Measurements from ENCODE around the gene MLLT3.

Gene MLLT3

DNA sequence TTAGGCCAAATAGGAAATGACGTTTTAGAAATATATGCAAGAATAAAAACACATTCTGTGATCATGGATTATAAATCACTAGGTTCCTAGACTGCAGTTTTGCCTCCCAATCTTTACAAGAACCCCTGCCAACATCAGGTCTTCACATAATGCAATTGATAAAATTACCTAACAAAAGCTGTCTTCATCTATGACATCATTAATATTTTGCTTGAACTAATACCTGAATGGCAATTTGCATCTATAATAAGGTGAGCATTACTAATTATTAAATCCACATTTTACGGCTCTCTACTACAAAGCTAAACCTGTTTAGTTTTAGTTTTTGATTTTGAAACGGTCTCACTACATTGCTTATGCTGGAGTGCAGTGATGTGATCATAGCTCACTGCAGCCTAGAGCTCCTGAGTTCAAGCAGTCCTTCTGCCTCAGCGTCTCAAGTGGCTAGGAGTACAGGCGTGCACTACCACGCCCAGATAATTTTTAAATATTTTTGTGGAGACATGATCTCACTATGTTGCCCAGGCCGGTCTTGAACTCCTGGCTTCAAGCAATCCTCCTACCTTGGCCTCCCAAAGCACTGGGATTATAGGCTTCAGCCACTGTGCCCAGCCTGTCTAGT is 218.0 kb downstream of the MLLT3 start:
- TF ChIP-seq, protein P1, sequence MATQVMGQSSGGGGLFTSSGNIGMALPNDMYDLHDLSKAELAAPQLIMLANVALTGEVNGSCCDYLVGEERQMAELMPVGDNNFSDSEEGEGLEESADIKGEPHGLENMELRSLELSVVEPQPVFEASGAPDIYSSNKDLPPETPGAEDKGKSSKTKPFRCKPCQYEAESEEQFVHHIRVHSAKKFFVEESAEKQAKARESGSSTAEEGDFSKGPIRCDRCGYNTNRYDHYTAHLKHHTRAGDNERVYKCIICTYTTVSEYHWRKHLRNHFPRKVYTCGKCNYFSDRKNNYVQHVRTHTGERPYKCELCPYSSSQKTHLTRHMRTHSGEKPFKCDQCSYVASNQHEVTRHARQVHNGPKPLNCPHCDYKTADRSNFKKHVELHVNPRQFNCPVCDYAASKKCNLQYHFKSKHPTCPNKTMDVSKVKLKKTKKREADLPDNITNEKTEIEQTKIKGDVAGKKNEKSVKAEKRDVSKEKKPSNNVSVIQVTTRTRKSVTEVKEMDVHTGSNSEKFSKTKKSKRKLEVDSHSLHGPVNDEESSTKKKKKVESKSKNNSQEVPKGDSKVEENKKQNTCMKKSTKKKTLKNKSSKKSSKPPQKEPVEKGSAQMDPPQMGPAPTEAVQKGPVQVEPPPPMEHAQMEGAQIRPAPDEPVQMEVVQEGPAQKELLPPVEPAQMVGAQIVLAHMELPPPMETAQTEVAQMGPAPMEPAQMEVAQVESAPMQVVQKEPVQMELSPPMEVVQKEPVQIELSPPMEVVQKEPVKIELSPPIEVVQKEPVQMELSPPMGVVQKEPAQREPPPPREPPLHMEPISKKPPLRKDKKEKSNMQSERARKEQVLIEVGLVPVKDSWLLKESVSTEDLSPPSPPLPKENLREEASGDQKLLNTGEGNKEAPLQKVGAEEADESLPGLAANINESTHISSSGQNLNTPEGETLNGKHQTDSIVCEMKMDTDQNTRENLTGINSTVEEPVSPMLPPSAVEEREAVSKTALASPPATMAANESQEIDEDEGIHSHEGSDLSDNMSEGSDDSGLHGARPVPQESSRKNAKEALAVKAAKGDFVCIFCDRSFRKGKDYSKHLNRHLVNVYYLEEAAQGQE (IDR thresholded peaks at IDR 0.05; ENCODE audit: insufficient read depth in 1 of 2, low read depth in 2 of 2, low read length in 2 of 2): no peak
- TF ChIP-seq FOXP2 (optimal IDR thresholded peaks at IDR 0.05; ENCODE audit: borderline replicate concordance, extremely low read depth, extremely low read length, insufficient read depth) (no peak), SIN3A (IDR thresholded peaks at IDR 0.05; ENCODE audit: borderline replicate concordance, insufficient read depth, low read length) (no peak), TAF1 (IDR thresholded peaks at IDR 0.05; ENCODE audit: borderline replicate concordance, insufficient read depth, low read length) (no peak), POLR2AphosphoS5 (IDR thresholded peaks at IDR 0.05; ENCODE audit: low read depth, low read length) (no peak)

DNA sequence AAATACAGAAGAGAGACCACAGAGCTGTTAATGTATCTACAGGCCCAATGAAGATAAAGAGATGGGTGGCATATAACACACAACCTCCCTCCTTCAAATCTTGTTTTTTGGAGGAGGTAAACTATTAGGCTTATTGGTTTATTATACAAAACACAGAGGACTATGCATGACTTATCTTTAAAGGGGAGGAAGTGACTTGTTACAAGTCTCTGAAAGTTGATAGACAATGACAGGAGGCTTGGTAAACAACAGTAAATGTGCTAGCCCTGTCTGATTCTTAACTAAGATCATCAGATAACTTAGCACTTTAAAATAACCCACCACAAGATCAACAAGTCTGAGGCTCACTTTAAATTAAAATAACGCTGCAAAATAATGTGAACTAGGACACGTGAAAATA is 219.0 kb downstream of the MLLT3 start:
- no peak for TF ChIP-seq SIN3A (IDR thresholded peaks at IDR 0.05; ENCODE audit: borderline replicate concordance, insufficient read depth, low read length)
- TF ChIP-seq FOXP2 (optimal IDR thresholded peaks at IDR 0.05; ENCODE audit: borderline replicate concordance, extremely low read depth, extremely low read length, insufficient read depth): no peak
- no peak for TF ChIP-seq TAF1 (IDR thresholded peaks at IDR 0.05; ENCODE audit: borderline replicate concordance, insufficient read depth, low read length)
- no peak for TF ChIP-seq POLR2AphosphoS5 (IDR thresholded peaks at IDR 0.05; ENCODE audit: low read depth, low read length)

DNA sequence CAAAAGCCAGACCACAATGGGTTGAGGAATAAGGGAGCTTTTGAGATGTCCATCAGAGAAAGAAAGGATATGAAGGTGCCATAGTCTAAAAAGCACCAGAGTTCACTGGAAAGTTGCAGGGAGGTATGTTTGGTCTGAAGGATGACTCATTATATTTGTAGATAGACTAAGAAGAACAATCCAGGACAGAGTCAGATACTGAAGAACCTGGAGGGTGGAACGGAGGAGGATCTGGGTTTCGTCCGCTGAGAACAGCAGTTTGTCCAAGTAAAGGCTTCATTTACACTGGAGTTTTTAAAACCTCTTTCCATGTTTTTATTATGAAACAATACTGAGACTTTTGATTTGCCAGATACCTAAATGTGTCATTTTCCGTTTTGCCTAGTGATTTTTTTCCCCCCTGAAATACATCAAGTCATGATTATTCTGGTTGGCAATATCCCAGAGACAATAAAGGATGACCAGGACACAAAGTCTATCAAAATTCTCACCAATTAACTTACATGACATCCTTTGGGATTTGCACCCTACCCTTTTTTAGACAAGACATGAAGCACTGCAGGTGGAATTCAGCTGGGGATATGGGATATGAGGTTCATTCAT is 219.9 kb downstream of the MLLT3 start:
- no peak for TF ChIP-seq SIN3A (IDR thresholded peaks at IDR 0.05; ENCODE audit: borderline replicate concordance, insufficient read depth, low read length)
- no peak for TF ChIP-seq TAF1 (IDR thresholded peaks at IDR 0.05; ENCODE audit: borderline replicate concordance, insufficient read depth, low read length)
- no peak for TF ChIP-seq POLR2AphosphoS5 (IDR thresholded peaks at IDR 0.05; ENCODE audit: low read depth, low read length)
- TF ChIP-seq FOXP2 (optimal IDR thresholded peaks at IDR 0.05; ENCODE audit: borderline replicate concordance, extremely low read depth, extremely low read length, insufficient read depth): no peak
- TF ChIP-seq, protein P1 (IDR thresholded peaks at IDR 0.05; ENCODE audit: insufficient read depth in 1 of 2, low read depth in 2 of 2, low read length in 2 of 2): no peak

DNA sequence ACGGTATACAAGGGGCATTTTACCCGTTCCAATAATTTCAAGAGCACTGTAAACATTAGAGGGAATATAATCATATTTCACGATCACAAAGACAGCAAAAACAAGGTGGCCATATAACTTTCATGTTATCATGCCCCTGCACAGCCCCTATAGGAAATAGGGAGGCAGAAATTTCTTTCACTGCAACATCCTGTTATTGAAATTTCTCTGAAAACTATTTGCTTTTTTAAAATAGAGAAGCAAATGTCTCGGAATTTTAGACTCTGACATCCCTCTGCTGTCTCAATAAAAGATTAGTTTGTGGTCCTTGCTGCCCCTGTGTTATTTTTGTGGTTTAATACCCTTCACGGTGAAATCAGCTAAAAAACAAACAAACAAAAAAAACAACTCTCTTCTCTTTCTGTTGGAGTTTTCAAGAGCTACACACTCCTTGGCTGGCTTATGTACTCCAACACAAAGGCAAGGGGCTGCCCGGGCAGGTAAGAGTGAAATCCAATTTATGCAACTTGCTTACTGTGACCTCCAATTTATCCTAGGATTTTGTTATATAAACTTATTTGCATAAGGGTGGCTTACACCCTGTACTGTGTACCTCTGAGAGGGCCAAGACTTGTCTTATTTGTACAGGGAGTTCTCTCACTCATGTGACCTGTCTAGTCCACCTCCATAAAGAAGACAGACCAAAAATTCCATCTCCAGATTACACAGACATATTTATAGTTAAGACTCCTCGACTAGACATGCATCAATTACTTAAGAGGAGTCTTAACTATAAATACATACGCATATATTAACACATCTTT is 223.6 kb downstream of the MLLT3 start:
- no peak for TF ChIP-seq FOXP2 (optimal IDR thresholded peaks at IDR 0.05; ENCODE audit: borderline replicate concordance, extremely low read depth, extremely low read length, insufficient read depth)

DNA sequence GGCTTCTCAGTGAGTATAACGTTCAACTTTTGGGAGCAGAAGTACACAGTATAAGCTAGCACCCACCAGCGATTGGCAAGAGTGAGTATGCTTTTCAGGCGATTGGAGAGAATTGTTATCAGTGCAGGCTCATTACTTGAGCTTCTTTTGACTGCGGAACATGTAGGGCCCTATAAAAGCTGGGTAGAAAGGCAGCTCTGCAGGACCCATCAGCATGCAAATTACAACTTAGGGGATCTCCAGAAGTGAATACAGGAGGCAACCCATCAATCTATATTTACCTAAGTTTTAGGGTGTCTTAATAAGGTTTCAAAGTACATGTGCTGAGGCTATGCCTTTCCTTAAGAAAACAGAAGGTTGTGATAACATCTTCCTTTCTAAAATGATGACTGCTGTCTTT is 225.0 kb downstream of the MLLT3 start:
- no peak for TF ChIP-seq FOXP2 (optimal IDR thresholded peaks at IDR 0.05; ENCODE audit: borderline replicate concordance, extremely low read depth, extremely low read length, insufficient read depth)
- no peak for TF ChIP-seq TAF1 (IDR thresholded peaks at IDR 0.05; ENCODE audit: borderline replicate concordance, insufficient read depth, low read length)
- no peak for TF ChIP-seq SIN3A (IDR thresholded peaks at IDR 0.05; ENCODE audit: borderline replicate concordance, insufficient read depth, low read length)
- TF ChIP-seq POLR2AphosphoS5 (IDR thresholded peaks at IDR 0.05; ENCODE audit: low read depth, low read length): no peak
- TF ChIP-seq, protein P1 (IDR thresholded peaks at IDR 0.05; ENCODE audit: insufficient read depth in 1 of 2, low read depth in 2 of 2, low read length in 2 of 2): no peak

Data from PFSK-1 (cell line).